Measurements from ENCODE around the gene PTPRO.

Gene PTPRO

GRCh38 chr12:15530361-15530760, 208.1 kb downstream of the PTPRO start:
- no peak for DNase-seq

GRCh38 chr12:15532364-15532977, 210.2 kb downstream of the PTPRO start:
- no peak for DNase-seq

DNA sequence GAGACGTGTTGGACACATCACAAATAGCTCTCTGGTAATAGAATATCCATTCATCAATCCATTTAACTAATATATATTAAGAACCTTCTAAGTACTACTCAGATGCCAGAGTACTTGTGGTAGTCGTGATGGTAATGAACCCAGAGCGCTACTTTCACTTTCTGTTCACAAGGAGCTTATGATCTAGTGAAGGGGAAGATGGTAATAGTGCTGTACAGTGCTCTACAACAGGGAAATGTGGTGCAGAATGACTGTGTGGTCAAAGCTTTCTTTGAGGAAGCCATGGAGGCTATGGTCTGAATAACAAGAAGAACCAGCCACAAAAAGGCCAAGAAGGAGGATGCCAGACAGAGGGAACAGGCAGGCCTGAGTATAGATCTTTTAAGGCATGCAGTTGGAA, 212.0 kb downstream of the PTPRO start:
- no peak for DNase-seq

DNA sequence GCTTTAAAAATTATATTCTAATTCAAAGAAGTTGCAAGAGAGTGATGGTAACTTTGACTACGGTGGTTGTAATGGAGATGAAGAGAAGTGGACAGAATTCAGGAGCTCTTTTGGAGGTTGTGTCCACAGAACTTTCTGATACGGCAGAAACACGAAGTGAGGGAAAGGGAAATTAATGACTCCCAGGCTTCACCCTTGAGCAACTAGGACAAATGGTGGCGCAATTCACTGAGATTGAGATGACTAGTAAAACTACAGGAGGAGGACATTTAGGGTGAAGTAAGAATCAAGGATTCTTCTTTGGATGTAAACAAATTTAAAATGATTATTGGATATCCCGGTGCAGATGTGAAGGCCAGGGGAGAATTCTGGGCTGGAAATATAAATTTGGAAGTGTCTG, 212.6 kb downstream of the PTPRO start:
- no peak for DNase-seq

GRCh38 chr12:15535352-15535781, 213.1 kb downstream of the PTPRO start:
- no peak for DNase-seq

GRCh38 chr12:15536446-15536845, 214.1 kb downstream of the PTPRO start:
- no peak for DNase-seq

DNA sequence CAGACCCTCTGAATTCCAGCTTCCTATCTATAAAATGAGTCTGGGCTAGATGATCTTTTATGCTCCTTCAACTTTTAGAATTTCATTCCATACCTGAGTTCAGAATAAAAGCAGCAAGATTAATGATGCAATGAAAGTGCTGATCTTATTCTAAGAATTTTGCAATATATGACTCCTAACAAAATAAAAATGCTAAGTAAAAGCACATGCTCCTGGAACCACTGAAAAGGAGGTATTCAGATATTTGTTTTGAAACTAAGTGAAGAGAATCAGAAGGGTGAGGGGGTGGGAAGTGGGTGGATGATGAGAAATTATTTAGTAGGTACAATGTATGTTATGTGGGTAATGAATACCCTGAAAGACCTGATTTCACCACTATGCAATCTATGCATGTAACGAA, 216.6 kb downstream of the PTPRO start:
- DNase-seq = no peak

GRCh38 chr12:15540005-15540404, 217.7 kb downstream of the PTPRO start:
- no peak for DNase-seq

DNA sequence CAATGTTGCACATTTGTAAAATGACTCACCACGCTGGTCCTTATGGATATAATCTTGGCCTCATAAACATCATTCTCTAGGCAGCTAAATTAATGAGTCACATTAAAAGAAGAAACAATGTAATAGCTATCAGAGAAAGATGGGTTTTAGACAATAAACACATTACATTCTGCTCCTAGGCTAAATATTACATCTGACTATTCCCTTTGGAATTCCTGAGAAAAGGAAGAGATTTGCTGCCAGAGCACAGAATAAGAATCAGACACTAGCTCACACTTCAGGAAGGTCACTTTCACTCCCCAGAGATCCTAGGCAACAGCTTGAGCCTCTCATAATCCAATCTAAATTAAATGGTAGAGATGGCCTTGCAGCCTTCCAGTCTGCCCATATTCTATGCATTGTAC, 218.2 kb downstream of the PTPRO start:
- DNase-seq = no peak

DNA sequence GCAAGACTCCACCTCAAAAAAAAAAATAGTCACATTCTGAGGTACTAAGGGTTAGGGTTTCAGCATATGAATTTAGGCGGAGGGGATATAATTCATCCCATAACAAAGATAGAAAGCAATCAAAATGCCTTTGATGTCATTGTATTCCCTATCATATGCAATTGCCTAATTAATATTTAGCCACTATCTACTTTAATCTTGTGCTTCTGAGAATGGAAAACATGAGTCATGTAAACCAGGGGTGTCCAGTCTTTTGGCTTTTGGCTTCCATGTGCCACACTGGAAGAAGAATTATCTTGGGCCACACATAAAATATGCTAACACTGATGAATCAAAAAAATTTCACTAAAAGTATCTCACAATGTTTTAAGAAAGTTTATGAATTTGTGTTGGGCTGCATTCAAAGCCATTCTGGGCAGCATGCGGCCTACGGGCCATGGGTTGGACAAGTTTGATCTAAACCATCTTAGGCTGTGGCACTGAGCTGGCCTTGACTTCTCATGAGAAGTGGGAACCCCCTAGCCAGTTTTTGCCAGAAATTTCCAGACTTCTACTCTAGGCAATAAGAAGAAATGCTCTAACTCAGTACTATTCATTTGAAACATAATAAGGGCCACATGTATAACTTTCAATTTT, 219.8 kb downstream of the PTPRO start:
- DNase-seq = no peak

GRCh38 chr12:15543347-15543746, 221.0 kb downstream of the PTPRO start:
- DNase-seq = no peak

- no peak for DNase-seq
Observed at GRCh38 chr12:15544589-15544988, 222.3 kb downstream of the PTPRO start.

GRCh38 chr12:15545334-15545733, 223.0 kb downstream of the PTPRO start:
- no peak for DNase-seq

GRCh38 chr12:15546102-15546701, 223.9 kb downstream of the PTPRO start:
- no peak for DNase-seq

DNA sequence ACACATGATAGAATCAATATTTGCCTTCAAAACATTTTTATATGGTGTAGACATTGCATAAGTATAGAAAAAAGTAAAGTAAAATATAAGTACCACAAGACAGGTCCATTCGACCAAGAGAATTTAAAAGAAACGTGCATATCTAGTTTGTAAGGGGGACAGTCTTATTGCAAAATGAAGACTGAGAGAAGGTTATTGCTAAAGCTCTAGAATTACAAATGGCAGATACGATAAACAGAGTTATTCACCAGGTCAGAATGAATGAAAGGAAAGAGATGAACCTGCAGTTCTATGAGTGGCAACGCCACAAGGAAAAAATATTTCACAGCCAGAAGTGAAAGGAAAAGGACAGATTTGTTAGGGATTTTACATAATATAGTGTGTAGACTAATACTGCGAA, 224.8 kb downstream of the PTPRO start:
- DNase-seq = no peak

- no peak for DNase-seq
Observed at GRCh38 chr12:15547691-15548090, 225.4 kb downstream of the PTPRO start.

DNA sequence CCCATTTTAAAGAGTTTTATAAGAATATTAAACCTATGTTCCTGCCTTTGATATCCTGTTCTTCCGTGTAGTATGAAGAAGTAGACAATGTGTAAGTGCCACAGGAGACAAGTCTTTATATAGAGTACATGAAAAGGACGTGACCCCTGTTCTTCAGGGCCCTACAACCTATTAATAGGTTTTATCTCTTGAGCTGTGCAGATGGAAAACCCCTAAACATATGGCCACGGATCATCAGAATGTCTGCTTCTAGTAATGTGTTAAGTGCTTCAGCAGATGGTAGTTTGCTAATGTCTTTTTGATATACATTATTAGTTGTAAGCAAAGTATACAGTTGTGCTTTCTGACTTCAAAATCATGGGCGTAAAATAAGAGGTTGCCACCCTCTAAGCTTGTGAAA, 228.5 kb downstream of the PTPRO start:
- DNase-seq = no peak

GRCh38 chr12:15555446-15555845, 233.1 kb downstream of the PTPRO start:
- no peak for DNase-seq

DNA sequence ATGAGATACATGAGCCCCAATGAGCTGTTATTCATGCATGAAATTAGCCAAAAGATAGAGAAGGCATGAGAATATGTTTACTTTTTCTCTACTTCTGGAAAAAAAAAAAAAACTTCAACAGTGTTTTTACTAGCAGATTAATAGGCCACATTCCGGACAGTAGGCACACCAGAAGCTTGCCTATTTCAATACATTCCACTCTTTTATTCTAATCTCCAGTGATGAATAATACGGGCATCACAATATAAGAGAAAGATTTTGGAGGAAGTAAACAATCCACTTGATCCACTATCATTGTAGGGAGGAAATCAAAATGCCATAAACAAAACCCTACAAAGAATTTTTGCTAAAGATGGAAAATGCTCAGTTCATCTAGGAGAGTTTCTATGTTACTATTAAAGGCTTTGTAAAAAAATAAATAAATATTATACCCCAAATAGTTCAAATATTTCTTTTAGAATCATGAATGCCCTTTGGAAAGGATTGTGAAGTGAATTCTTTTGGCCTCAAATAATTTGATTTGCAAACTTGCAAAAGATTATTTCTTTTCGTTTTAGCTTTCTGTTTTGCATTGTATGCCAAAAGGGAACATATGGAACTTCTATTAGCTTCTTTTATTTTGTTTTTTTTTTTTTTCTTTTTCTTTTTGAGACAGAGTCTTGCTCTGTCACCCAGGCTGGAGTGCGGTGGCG, 234.2 kb downstream of the PTPRO start:
- DNase-seq = no peak

- no peak for DNase-seq
Observed at GRCh38 chr12:15558915-15559528, 236.7 kb downstream of the PTPRO start.

- no peak for DNase-seq
Observed at GRCh38 chr12:15561396-15561795, 239.1 kb downstream of the PTPRO start.

DNA sequence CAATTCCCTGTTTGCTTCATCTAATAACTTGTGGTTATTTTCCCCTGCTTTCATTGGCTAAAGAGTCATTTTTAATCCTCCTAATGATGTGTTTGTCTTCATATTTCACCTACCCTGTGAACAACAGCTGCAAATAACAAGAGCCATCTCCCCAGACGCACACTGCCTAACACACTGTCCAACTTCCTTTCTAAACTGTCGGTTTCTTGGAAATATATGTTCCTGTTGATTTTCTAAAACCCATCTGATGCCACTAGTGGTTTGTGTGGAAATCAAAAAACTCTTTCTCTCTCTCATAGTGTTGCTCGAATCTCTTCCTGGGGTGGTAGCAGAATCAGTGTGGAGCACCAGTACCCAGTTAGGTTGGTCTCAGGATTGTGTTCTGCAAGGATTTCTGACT, 240.0 kb downstream of the PTPRO start:
- DNase-seq = no peak

DNA sequence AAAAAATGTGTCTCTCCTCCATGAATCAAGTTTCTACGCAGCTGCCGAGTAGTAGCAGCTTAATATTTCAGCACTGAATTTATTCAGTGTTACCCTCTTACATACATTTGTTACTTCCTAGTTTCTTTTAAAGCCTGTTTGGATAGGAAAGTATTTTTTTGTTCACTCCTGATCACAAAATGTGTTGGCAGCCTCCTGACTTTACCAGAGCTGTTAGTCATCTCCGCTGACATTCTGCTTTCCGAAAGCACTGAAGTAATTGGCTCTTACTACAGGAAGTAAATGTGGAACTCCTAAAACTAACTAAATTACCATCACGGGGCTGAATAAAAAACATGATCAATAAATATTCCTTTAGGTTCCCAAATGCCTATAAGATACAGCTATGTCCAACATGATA, 241.4 kb downstream of the PTPRO start:
- no peak for DNase-seq

GRCh38 chr12:15574353-15574752, 252.0 kb downstream of the PTPRO start:
- no peak for DNase-seq
